HG02852 (cell line): Measurements from ENCODE around the gene GBP4.
"Not testable (repeated sequence)": the region's sequence is repeated elsewhere in the genome, so short reads cannot be mapped to it uniquely, and the experiment has no call there.

ENCODE experiments used
- ATAC-seq: cut with Tn5 transposase; IDR thresholded peaks from one replicate; pipeline ENCODE4 v1.9.1; 2021; ENCODE audit warnings: mild to moderate bottlenecking, moderate library complexity; ENCODE audit not compliant: unreplicated experiment

Gene GBP4

GRCh38 chr1:89198491-89199072 is at the start of gene GBP4:
GBP4 (minus strand) TSS chr1:89198942; CDS start chr1:89198834, 108 bp downstream.
- ATAC-seq, result peak; percentile 59

DNA sequence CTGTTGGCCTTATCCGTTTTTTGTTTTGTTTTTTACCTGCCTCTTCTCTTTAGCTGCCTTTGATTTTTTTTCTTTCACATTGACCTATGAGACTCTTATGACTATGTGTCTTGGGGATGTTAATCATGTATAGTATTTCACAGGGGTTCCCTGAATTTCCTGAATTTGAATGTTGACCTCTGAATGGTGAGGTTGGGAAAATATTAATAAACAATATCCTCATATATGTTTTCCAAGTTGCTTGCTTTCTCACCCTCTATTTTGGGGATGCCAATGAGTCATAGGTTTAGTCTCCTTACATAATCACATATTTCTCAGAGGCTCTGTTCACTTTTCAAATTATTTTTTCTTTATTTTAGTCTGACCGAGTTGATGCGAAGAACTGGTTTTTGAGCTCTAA is 44.3 kb upstream of the GBP4 start:
- no peak for ATAC-seq

GRCh38 chr1:89221341-89221740 is 22.6 kb upstream of the GBP4 start:
- no peak for ATAC-seq

DNA sequence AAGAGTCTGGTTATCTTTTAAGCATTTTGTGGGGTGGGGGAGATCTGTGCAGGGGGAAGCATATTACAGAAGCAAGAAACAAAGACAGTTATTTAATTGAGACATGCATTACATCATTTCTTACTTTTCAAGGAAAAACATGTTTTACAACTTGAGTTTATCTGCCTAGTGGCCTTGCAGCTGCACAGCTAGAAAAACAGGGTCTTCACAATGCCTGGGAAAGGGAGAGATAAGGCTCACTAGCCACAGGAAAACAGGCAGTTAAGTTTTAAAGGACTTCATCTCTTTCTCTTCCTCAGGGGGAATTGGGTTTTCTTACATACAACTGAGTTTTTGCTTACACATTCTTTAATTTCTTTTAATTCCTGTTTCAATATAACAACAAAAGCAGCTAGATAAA is 21.1 kb upstream of the GBP4 start:
- not testable (repeated sequence) for ATAC-seq

- not testable (repeated sequence) for ATAC-seq
These were observed 20.2 kb upstream of the GBP4 start for GRCh38 chr1:89218941-89219340.

GRCh38 chr1:89213347-89213746 is 14.6 kb upstream of the GBP4 start:
- no peak for ATAC-seq

DNA sequence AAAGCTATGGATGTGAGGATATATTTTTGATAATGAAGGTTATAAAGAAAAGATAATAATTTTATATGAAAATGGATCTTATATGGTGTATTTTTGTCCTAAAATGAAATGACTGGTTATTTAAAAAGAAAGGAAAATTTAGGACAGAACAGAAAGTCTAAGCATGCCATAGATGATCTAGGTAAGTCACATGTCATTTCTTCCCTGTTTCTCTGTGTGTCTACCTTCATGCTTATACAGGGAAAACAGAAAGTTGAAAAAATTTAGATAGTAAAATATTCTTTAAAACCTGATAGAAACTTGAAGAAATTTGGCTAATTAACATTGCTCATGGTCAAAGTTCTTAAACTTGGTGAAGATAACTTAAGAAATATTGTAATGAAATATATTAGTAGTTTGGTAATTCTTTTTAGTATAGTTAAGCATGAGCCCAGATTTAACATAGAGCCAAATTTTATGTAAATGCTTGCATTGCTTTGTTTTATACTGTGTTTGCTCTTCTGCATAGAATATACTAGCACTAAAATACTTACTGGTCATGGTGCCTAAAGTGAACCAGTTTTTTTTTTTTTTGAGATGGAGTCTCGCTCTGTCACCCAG is 12.4 kb upstream of the GBP4 start:
- no peak for ATAC-seq

DNA sequence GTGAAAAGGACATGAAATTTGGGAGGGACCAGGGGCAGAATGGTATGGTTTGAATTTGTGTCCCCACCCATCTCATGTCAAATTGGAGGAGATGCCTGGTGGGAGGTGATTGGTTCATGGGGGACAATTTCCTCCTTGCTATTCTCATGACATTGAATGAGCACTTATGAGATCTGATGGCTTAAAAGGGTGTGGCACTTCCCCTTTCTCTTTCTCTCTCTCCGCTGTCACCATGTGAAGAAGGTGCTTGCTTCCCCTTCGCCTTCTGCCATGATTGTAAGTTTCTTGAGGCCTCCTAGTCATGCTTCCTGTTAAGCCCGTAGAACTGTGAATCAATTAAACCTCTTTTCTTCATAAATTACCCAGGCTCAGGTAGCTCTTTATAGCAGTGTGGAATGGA is 7.6 kb upstream of the GBP4 start:
- no peak for ATAC-seq

DNA sequence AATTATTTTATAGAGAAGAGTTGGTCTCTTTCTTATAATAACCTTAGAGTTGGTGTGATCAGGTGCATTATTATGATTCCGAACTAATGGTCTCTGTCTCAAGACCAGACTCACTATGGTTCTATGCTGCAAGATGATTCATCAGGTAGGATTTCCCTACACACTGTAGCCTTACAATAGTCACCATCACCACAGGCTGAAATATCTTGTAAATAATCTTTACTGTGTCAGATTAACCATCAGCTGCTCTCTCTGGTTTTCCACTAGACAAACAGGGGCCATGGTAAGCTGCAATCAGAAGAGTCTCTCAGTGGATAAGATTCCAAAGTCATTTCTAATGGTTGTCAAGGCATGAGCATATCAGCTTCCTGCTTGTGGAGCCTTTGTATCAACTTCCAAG is 4.4 kb upstream of the GBP4 start:
- no peak for ATAC-seq

GRCh38 chr1:89201106-89201794 is 2.5 kb upstream of the GBP4 start:
- ATAC-seq, result peak; percentile 45

DNA sequence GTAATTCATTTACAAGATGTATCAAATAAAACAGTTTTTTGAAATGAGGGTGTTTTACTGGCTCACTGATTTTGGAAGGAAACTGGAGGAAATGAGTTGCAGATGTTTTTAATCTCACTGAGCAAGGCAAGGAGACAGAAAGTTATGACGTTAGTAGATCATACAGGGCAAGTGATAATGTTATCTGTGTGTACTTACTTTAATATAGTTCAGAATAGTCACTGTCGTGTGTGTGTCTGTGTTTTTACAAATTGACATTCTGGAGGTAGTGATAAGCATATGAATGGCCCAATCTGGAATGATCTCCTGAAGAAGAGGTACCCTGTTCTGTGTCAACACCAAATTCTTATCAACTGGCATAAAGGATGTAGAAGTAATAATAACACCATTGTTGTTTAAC is 1.9 kb upstream of the GBP4 start:
- no peak for ATAC-seq

GRCh38 chr1:89199525-89200031 is 836 bp upstream of the GBP4 start:
- ATAC-seq, result no peak

- ATAC-seq, result no peak
These were observed 661 bp downstream of the GBP4 start for GRCh38 chr1:89198081-89198480.

GRCh38 chr1:89195476-89195875 is 3.3 kb downstream of the GBP4 start:
- ATAC-seq, result no peak

DNA sequence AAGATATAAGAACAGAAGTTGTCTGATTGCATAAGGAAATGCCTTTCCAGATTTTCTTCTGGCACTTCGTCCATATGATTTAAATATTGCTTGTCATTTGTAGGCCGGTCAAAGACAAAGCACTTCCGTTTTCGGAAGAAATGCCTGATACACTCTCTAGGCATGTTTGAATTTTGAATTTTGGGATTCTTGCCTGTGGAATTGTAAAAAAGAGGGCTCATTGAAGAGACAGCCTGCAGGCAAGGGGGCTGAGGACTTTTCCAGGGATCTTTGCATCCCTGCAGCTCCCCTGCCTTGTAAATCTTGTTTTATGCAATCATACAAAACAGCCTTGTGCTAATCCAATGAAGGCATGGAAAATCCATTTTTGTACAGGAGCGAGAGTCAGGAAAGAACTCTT is 7.4 kb downstream of the GBP4 start:
- ATAC-seq, result no peak

GRCh38 chr1:89190017-89190416 is 8.7 kb downstream of the GBP4 start:
- ATAC-seq, result no peak

DNA sequence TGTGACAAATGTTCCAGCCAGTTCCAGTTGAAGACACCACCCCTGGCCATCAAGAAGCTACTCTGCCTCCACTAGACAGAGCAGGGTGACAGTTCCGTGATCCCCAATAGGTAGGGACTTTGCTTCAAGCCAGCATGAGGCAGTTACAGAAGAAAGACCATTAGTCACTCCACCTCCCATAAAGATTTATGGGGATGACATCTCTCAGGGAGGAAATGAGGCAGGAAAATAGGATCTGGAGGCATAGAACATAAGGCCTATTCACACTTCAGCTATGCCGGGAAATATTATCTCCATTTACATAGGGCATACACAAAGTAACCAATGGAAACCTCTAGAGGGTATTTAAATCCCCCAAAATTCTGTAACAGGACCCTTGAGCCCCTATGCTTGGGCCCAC is 19.4 kb downstream of the GBP4 start:
- no peak for ATAC-seq

DNA sequence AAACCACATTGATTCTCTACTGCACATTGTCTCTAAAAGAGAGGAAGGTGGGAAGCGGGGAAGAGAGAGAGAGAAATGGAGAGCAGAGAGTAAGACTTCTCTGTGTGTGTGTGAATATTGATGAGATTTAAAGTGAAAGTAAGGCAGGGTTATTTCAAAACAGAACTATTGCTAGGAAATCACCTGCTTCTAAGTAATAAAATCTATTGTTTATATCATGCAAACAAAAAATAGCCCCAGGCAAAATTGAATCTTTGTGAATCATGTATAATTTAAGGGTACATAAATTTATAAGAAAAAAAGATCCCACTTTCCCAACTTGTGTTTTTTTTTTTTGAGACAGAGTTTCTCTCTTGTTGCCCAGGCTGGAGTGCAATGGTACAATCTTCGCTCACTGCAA is 21.8 kb downstream of the GBP4 start:
- no peak for ATAC-seq

- ATAC-seq, result no peak
These were observed 23.0 kb downstream of the GBP4 start, which contains the start of gene GBP7 for GRCh38 chr1:89175601-89176256. GBP7 (minus strand) TSS chr1:89176003; CDS start chr1:89171935, 4,068 bp downstream.

DNA sequence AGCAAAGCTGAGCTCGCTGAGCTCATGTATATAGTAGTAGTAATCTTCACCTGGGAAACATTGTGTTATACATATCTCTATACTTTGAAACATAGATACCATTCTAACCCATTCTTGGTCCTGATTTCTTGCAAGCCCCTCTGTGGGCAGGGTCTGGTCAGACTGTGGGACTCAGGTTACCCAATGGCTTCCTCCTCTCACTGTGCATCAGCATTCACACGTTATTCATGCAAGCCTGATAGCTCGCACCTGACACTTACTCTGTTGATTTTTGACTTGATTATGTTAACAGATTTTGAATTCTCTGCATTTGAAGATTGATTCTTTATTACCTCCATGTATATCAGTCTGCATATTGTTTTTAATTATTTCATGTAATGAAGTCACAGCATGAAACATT is 24.3 kb downstream of the GBP4 start:
- ATAC-seq, result no peak

DNA sequence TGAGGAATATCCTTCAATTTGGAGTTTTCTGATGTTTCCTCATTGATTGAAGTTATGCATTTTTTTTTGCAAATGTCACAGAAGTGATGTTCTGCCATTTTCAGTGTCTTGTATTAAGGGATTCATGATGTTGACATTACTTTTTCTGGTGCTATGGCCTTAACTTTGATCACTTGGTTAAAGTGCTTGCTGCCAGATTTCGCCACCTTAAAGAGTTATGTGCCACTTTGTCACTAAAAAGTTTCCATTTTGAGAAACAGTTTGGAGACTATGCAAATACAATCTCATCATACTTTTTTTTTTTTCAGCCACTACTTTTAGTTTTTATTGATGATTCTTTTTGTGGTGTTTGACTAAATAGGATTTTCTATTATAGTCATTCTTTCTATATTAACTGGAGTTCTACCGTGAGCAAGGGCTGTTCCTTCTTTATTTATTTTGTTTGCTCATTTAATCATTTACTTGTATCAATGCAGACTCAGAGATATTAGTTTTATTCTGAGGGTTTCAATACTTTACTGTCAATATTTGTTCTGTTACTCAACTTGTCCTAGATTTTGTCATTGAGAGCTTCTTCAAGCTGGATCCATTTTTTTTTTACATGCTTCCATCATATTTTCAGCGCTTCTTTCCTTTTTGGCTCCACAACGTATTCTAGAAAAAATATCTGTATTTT is 26.1 kb downstream of the GBP4 start:
- no peak for ATAC-seq
